Keratinocyte (primary cell): ENCODE measurements around the gene ERCC6L2. TPM values are rescaled to one million over a fixed set of nuclear protein-coding genes. Genes with fewer than 3 reads are reported as not detected.

ENCODE experiments used
- DNase-seq: peaks from one replicate; pipeline ENCODE4 v3.0.0-alpha.2; 2011; ENCODE audit warnings: low read depth, missing footprints, low spot score
- FAIRE-seq: peaks from 2 replicates; lab custom pipeline; 2011; peaks lifted over from hg19 to GRCh38; lab: Jason Lieb, UNC
- H2AFZ ChIP-seq: 2 replicates; pipeline ENCODE4 v1.6.0; 2012; ENCODE audit warnings: low read length, control low read depth, inconsistent platforms; ENCODE audit not compliant: control insufficient read depth
- H3K27ac ChIP-seq: 2 replicates; pipeline ENCODE4 v1.5.1; 2011; ENCODE audit warnings: low read length; ENCODE audit not compliant: control insufficient read depth, insufficient read depth
- H3K27me3 ChIP-seq: 3 replicates; pipeline ENCODE4 v1.6.0; 2011; ENCODE audit warnings: low read length; ENCODE audit not compliant: control insufficient read depth, insufficient read depth; ENCODE audit errors: extremely low read depth
- H3K36me3 ChIP-seq, 2 experiments: 2 replicates in 1 of 2; 3 replicates in 1 of 2; pipeline ENCODE4 v1.5.1; 2011; ENCODE audit warnings: low read length in 2 of 2, mild to moderate bottlenecking in 1 of 2; ENCODE audit not compliant: control insufficient read depth in 2 of 2, insufficient read depth in 2 of 2; ENCODE audit errors: extremely low read depth in 1 of 2
- H3K4me1 ChIP-seq: 3 replicates; pipeline ENCODE4 v1.5.1; 2011; ENCODE audit warnings: low read length; ENCODE audit not compliant: control insufficient read depth, insufficient read depth; ENCODE audit errors: extremely low read depth
- H3K4me2 ChIP-seq: 3 replicates; pipeline ENCODE4 v1.6.0; 2011; ENCODE audit warnings: low read depth, low read length; ENCODE audit not compliant: control insufficient read depth, insufficient read depth; ENCODE audit errors: extremely low read depth
- H3K4me3 ChIP-seq, 3 experiments: fragments of 200-600 bp in 1 of 3; sonication (generic) in 1 of 3; 2 replicates in 2 of 3; 3 replicates in 1 of 3; pipeline ENCODE4 v1.5.1; 2011 to 2016; ENCODE audit warnings: low read length in 3 of 3, mild to moderate bottlenecking in 3 of 3, control low read depth in 2 of 3, inconsistent platforms in 1 of 3, low read depth in 1 of 3, mixed read lengths in 1 of 3, mixed run types in 1 of 3, moderate library complexity in 1 of 3; ENCODE audit not compliant: control insufficient read depth in 2 of 3, insufficient read depth in 2 of 3; ENCODE audit errors: extremely low read depth in 1 of 3
- H3K79me2 ChIP-seq: 2 replicates; pipeline ENCODE4 v1.6.0; 2012; ENCODE audit warnings: low read length; ENCODE audit not compliant: control insufficient read depth, insufficient read depth
- H3K9ac ChIP-seq: 3 replicates; pipeline ENCODE4 v1.6.0; 2011; ENCODE audit warnings: low read length; ENCODE audit not compliant: control insufficient read depth, insufficient read depth; ENCODE audit errors: extremely low read depth
- H3K9me1 ChIP-seq: 3 replicates; pipeline ENCODE4 v1.6.0; 2011; ENCODE audit warnings: low read length; ENCODE audit not compliant: control insufficient read depth, insufficient read depth; ENCODE audit errors: extremely low read depth
- H3K9me3 ChIP-seq: 2 replicates; pipeline ENCODE4 v1.5.1; 2012; ENCODE audit warnings: low read depth, low read length; ENCODE audit not compliant: control insufficient read depth
- H4K20me1 ChIP-seq: 3 replicates; pipeline ENCODE4 v1.6.0; 2011; ENCODE audit warnings: low read length; ENCODE audit not compliant: control insufficient read depth, insufficient read depth; ENCODE audit errors: extremely low read depth
- EZH2 ChIP-seq: IDR thresholded peaks from one replicate; pipeline ENCODE4 v1.6.1; 2012; ENCODE audit warnings: inconsistent platforms, mild to moderate bottlenecking, low read length, moderate library complexity
- dilution Hi-C: fragments of 300-500 bp; cut with MboI; formaldehyde crosslinking; loops from one replicate; pipeline ENCODE4 v1.7.0; 2020; ENCODE audit warnings: low sequenced_read_pairs; ENCODE audit not compliant: extremely low pct_ligation_motif_present
- polyA plus RNA-seq, 5 experiments: library from polyadenylated mRNA; depleted of rRNA in 3 of 5; stranded (reverse) in 3 of 5; stranded (forward) in 1 of 5; unstranded in 1 of 5; fragments of >200 nt; gene quantifications; 1 replicate in 1 of 5; 2 replicates in 3 of 5; 3 replicates in 1 of 5; pipeline versions ENCODE4 v1.2.1 to v1.2.3, GENCODE V29; 2011 to 2012; ENCODE audit warnings: missing spikeins in 2 of 5, low read depth in 1 of 5, low replicate concordance in 1 of 5
- TF ChIP-seq, protein P1 (sequence below), 3 experiments: IDR thresholded peaks in 1 of 3; conservative IDR thresholded peaks in 1 of 3; optimal IDR thresholded peaks in 1 of 3; 2 replicates in 2 of 3; 3 replicates in 1 of 3; pipeline versions ENCODE3 to v1.5.1; 2011; ENCODE audit warnings: low read length in 3 of 3, mild to moderate bottlenecking in 3 of 3, moderate library complexity in 2 of 3, control low read depth in 1 of 3, inconsistent platforms in 1 of 3; ENCODE audit not compliant: insufficient read depth in 2 of 3; ENCODE audit errors: extremely low read depth in 1 of 3

ERCC6L2 gene
- polyA plus RNA-seq, 1 donor (not counting 4 experiments of a cell fraction or from before 2014, with no cell fraction given): 15.4 TPM

DNA sequence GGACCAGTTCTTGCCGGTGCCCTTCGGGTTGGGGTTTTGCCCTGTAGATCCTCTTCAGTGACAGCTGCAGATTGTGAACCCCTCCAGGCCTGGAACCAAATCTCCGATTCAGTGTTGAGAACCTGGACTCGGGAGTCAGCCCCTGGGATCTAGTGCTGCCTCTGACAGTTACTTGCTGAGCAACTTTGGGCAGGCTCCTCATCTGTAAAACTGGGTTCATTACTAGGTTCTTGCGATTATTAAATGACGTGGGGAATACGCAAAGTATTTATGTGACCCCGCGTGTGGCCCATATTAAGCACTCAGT is 600 bp downstream of the ERCC6L2 start:
- Histone ChIP-seq H3K9me3 (no peaks in the 10 kb centered on the region), H4K20me1 (no peaks in the 10 kb centered on the region), H3K79me2 (peaks cover 28% of the 10 kb centered on the region), H3K27me3 (no peaks in the 10 kb centered on the region), H2AFZ (peak overlapping the region; percentile 99), H3K9me1 (no peaks in the 10 kb centered on the region), H3K4me2 (no peak overlapping the region), H3K36me3 (no peaks in the 10 kb centered on the region), H3K4me3 (no peak overlapping the region), H3K4me1 (peaks cover 10% of the 10 kb centered on the region), H3K27ac (no peak overlapping the region), H3K9ac (no peak overlapping the region)
- TF ChIP-seq, protein P1, sequence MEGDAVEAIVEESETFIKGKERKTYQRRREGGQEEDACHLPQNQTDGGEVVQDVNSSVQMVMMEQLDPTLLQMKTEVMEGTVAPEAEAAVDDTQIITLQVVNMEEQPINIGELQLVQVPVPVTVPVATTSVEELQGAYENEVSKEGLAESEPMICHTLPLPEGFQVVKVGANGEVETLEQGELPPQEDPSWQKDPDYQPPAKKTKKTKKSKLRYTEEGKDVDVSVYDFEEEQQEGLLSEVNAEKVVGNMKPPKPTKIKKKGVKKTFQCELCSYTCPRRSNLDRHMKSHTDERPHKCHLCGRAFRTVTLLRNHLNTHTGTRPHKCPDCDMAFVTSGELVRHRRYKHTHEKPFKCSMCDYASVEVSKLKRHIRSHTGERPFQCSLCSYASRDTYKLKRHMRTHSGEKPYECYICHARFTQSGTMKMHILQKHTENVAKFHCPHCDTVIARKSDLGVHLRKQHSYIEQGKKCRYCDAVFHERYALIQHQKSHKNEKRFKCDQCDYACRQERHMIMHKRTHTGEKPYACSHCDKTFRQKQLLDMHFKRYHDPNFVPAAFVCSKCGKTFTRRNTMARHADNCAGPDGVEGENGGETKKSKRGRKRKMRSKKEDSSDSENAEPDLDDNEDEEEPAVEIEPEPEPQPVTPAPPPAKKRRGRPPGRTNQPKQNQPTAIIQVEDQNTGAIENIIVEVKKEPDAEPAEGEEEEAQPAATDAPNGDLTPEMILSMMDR (optimal IDR thresholded peaks at IDR 0.05 in 1 of 3, IDR thresholded peaks at IDR 0.05 in 1 of 3, conservative IDR thresholded peaks at IDR 0.05 in 1 of 3; ENCODE audit: extremely low read depth in 1 of 3, insufficient read depth in 2 of 3, low read length in 3 of 3): no peak
- TF ChIP-seq EZH2: no peak
- no peak for FAIRE-seq
- DNase-seq: no peak
- dilution Hi-C loops: no loop called here

DNA sequence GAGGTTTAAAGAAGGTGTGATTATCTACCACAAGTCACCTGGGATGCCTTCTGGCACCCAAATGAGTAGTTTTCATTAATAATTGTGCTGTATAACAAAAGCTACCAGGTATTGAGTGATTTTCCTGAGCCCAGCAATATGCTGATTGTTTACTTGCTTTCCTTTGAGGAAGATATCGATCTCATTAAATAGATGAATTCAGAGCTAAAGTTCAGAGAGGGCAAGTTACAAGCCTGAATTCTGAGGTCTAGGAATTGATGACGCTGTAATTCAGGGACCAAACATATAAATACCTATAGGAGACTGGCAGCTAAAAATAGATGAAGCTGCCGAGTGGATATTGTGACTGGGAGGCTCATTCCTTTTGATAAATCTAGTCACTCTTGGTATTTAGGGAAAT is 1.1 kb downstream of the ERCC6L2 start:
- Histone ChIP-seq H2AFZ (peak overlapping the region; percentile 20), H3K9me1 (no peaks in the 10 kb centered on the region), H3K9me3 (no peaks in the 10 kb centered on the region), H3K36me3 (no peaks in the 10 kb centered on the region), H3K4me3 (no peak overlapping the region), H3K79me2 (peaks cover 33% of the 10 kb centered on the region), H3K9ac (no peak overlapping the region), H3K27me3 (no peaks in the 10 kb centered on the region), H4K20me1 (no peaks in the 10 kb centered on the region), H3K27ac (no peak overlapping the region), H3K4me2 (no peak overlapping the region), H3K4me1 (peaks cover 10% of the 10 kb centered on the region)
- TF ChIP-seq, protein P1 (optimal IDR thresholded peaks at IDR 0.05 in 1 of 3, IDR thresholded peaks at IDR 0.05 in 1 of 3, conservative IDR thresholded peaks at IDR 0.05 in 1 of 3; ENCODE audit: extremely low read depth in 1 of 3, insufficient read depth in 2 of 3, low read length in 3 of 3): no peak
- no peak for TF ChIP-seq EZH2
- no peak for DNase-seq
- FAIRE-seq: no peak
- dilution Hi-C loops: no loop called here
